Measurements from ENCODE around the gene COX6A2. TPM values are rescaled to one million over a fixed set of nuclear protein-coding genes. Genes with fewer than 3 reads are reported as not detected.

COX6A2 gene
- polyA plus RNA-seq, 2 of the 4 experiments (the other 2 are of a cell fraction) = not detected

DNA sequence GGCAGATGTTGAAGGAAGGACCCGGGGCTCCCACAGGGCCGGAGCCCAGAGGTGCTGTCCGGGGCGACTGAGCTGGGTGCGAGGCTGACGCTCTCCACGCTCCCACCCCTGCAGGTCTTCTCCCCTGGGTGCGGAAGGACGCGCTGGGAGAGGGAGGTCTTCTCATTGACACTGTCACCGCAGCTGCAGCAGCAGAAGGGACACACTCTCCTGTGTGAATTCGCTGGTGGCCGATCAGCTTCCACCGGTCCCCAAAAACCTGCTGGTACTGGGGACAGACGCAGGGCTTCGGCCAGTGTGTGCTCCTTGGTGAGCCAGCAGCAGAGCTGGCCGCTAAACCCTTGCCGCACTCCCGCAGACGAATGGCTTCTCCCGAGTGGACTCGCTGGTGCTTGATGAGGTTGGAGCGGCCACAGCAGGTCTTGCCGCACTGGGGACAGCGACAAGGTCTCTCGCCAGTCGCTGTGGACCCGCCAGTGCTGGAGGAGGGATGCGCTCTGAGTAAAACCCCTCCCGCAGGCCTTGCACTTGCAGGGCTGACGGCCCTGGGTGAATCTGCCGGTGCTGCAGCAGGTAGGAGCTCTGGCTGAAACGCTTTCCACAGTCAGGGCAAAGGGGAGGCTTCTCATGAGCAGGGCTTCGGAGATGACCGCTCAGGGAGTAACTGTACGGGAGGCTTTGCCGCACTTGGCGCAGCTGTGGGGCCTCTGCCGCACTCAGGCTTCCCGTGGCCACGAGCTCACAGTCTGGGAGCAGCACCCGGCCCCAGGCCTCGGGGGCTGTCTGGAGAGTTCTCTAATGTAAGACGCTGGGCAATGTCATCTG is 8.3 kb upstream of the COX6A2 start:
- Histone ChIP-seq H3K9me3 (no peaks in the 10 kb centered on the region), H3K4me3 (no peak overlapping the region), H3K27ac (no peak overlapping the region), H3K4me2 (no peak overlapping the region), H3K4me1 (no peaks in the 10 kb centered on the region)
- FAIRE-seq (no peak), DNase-seq (ENCODE audit: low read depth in 1 of 2, low spot score in 1 of 2) (no peak), ATAC-seq (no peak; a peak in 2 of 6 replicates)
- 87% methylated on average over 18 of the region's 44 CpGs for WGBS (ENCODE audit: missing lambda C conversion rate)
- TF ChIP-seq ZNF302 (CRISPR knock-in tag; IDR thresholded peaks at IDR 0.05) (no peak), POLR2A (IDR thresholded peaks at IDR 0.05; ENCODE audit: low read length) (no peak), EP300 (IDR thresholded peaks at IDR 0.05) (no peak), JUNB (IDR thresholded peaks at IDR 0.05) (no peak), HDAC2 (IDR thresholded peaks at IDR 0.05) (no peak), REST (IDR thresholded peaks at IDR 0.05) (no peak)
- CTCF ChIA-PET = interaction anchor here (0.7 to 1.2 kb wide), 3 partner anchors 235 to 451 kb away, joined by 3 to 5 read pairs (median 3); partner anchors contain the start of gene HSD3B7
- POLR2A ChIA-PET = interaction anchor here (0.9 kb wide), 1 partner anchor 23 kb away, joined by 4 read pairs; the partner anchor contains the start of gene ARMC5

DNA sequence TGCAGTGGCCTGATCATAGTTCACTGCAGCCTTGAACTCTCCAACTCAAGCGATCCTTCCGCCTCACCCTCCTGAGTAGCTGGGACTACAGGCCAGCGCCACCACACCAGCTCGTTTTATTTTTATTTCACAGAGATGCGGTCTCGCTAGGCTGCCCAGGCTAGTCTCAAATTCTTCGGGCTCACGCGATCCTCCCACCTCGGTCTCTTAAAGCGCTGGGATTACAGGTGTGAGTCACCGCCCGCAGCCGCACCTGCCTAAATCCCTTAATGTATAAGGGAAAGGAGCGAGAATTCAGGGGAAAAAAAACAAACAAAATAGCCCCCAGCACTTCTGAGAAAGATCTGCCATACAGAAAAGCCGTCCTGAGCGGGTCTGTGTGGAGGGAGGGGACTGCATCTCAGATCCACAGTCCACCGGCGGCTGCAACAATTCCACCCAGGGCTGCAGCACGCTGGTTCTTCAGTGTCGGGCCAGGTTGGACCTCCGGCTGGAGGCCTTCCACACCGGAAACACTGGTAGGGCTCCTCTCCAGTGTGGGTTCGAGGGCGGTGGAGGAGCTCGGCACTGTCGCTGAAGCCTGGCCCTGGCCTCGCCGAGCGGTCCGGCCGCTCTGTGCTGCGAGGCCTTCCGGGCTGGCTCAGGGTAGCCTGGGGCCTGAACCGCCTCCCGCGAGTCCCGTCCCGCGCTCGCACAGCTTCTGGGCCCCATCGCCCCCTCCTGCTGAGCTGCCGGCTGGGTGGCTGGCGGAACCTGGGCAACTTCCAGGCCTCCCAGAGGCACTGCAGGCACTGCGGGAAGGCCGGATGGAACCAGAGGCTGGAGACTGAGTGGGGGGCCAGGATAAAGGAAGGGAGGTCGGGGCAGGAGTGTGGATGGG is 7.4 kb upstream of the COX6A2 start:
- DNase-seq (ENCODE audit: low read depth in 1 of 2, low spot score in 1 of 2) (no peak), FAIRE-seq (no peak), ATAC-seq (no peak; a peak in 1 of 6 replicates)
- H3K27ac ChIP-seq = no peak overlapping the region
- no peak overlapping the region for H3K4me3 ChIP-seq
- WGBS (ENCODE audit: missing lambda C conversion rate) = 83% methylated on average over 28 of the region's 47 CpGs
- H3K4me2 ChIP-seq = no peak overlapping the region
- ChIA-PET CTCF (interaction anchor here (0.7 to 1.2 kb wide), 2 partner anchors 234 to 279 kb away, joined by 3 to 5 read pairs; no protein-coding TSS in a partner anchor), POLR2A (no interaction called here)
- TF ChIP-seq HOXA7 (CRISPR knock-in tag; IDR thresholded peaks at IDR 0.05) = no peak
- TF ChIP-seq E2F6 (IDR thresholded peaks at IDR 0.05; ENCODE audit: borderline replicate concordance, low read depth) = no peak
- no peak for TF ChIP-seq GATA3 (IDR thresholded peaks at IDR 0.05; ENCODE audit: borderline replicate concordance)
- no peak for TF ChIP-seq EHMT2 (IDR thresholded peaks at IDR 0.05; ENCODE audit: low read depth)
- no peak for TF ChIP-seq NPAS2 (CRISPR knock-in tag; IDR thresholded peaks at IDR 0.05; ENCODE audit: borderline replicate concordance)
- TF ChIP-seq, protein P1, sequence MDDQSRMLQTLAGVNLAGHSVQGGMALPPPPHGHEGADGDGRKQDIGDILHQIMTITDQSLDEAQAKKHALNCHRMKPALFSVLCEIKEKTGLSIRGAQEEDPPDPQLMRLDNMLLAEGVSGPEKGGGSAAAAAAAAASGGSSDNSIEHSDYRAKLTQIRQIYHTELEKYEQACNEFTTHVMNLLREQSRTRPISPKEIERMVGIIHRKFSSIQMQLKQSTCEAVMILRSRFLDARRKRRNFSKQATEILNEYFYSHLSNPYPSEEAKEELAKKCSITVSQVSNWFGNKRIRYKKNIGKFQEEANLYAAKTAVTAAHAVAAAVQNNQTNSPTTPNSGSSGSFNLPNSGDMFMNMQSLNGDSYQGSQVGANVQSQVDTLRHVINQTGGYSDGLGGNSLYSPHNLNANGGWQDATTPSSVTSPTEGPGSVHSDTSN (IDR thresholded peaks at IDR 0.05) = no peak
- H3K4me1 ChIP-seq = no peaks in the 10 kb centered on the region
- no peaks in the 10 kb centered on the region for H3K9me3 ChIP-seq

GRCh38 chr16:31430380-31431052 is 2.4 kb upstream of the COX6A2 start:
- CTCF ChIA-PET = interaction anchor here (0.7 to 4.8 kb wide), 5 partner anchors 10 to 446 kb away, joined by 3 to 33 read pairs (median 4); partner anchors contain the start of genes HSD3B7 and ZNF843
- no peak for TF ChIP-seq NFE2L2 (conservative IDR thresholded peaks at IDR 0.05; ENCODE audit: low read length)
- no peak for TF ChIP-seq ZC3H11A (IDR thresholded peaks at IDR 0.05)
- TF ChIP-seq TFCP2L1 (CRISPR knock-in tag; IDR thresholded peaks at IDR 0.05) = no peak
- TF ChIP-seq BCL3 (IDR thresholded peaks at IDR 0.05) = no peak
- TF ChIP-seq ZNF302 (CRISPR knock-in tag; IDR thresholded peaks at IDR 0.05) = no peak
- no peak for TF ChIP-seq NR3C1 (IDR thresholded peaks at IDR 0.05)
- no peak for TF ChIP-seq CBX8 (IDR thresholded peaks at IDR 0.05)
- TF ChIP-seq, protein P1 (IDR thresholded peaks at IDR 0.05) = no peak
- no peak for TF ChIP-seq FOXS1 (CRISPR knock-in tag; IDR thresholded peaks at IDR 0.05)
- no peak for TF ChIP-seq RFX5 (IDR thresholded peaks at IDR 0.05)
- TF ChIP-seq, protein P2, sequence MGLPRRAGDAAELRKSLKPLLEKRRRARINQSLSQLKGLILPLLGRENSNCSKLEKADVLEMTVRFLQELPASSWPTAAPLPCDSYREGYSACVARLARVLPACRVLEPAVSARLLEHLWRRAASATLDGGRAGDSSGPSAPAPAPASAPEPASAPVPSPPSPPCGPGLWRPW (IDR thresholded peaks at IDR 0.05) = no peak
- no peak for TF ChIP-seq FOSL2 (IDR thresholded peaks at IDR 0.05)
- TF ChIP-seq FOSL2 (CRISPR knock-in tag; IDR thresholded peaks at IDR 0.05) = no peak

More at GRCh38 chr16:31430380-31431052, 2.4 kb upstream of the COX6A2 start:
- Histone ChIP-seq H3K27ac (no peak overlapping the region), H3K4me2 (no peak overlapping the region), H3K9me3 (no peaks in the 10 kb centered on the region), H3K4me1 (no peaks in the 10 kb centered on the region), H3K4me3 (no peak overlapping the region)
- ATAC-seq (no peak), DNase-seq (ENCODE audit: low read depth in 1 of 2, low spot score in 1 of 2) (no peak), FAIRE-seq (no peak)
- WGBS (ENCODE audit: missing lambda C conversion rate) = 16% methylated on average over 5 of the region's 5 CpGs
- POLR2A ChIA-PET = no interaction called here
